GM23338 (cell line): ENCODE data around the gene OPTN. TPM values are rescaled to one million over a fixed set of nuclear protein-coding genes. Genes with fewer than 3 reads are reported as not detected.

ENCODE experiments used
- ATAC-seq: fragments of 200-7000 bp; cut with Tn5 transposase; 3 replicates; pipeline ENCODE4 v1.9.1; 2020
- DNase-seq: peaks from one replicate; pipeline ENCODE4 v3.0.0-alpha.2; 2015; ENCODE audit warnings: low spot score
- H2AFZ ChIP-seq: fragments of 200-600 bp; sonication (generic); 2 replicates; pipeline ENCODE4 v1.8.0; 2016; ENCODE audit warnings: antibody characterized with exemption, mild to moderate bottlenecking, moderate library complexity
- H3F3A ChIP-seq: fragments of 200-600 bp; sonication (generic); replicated peaks from 2 replicates; pipeline ENCODE4 v1.8.0; 2017; ENCODE audit warnings: antibody characterized with exemption, mixed run types, low read depth
- H3K27ac ChIP-seq: fragments of 200-600 bp; sonication (generic); 2 replicates; pipeline ENCODE4 v1.6.1; 2016; ENCODE audit warnings: low read depth
- H3K27me3 ChIP-seq: fragments of 200-600 bp; sonication (generic); 2 replicates; pipeline ENCODE4 v1.8.0; 2016; ENCODE audit warnings: mild to moderate bottlenecking, mixed run types, moderate library complexity; ENCODE audit not compliant: insufficient read depth
- H3K36me3 ChIP-seq: fragments of 200-600 bp; sonication (generic); 2 replicates; pipeline ENCODE4 v1.8.0; 2016; ENCODE audit warnings: mild to moderate bottlenecking; ENCODE audit not compliant: insufficient read depth
- H3K4me1 ChIP-seq: fragments of 200-600 bp; sonication (generic); 2 replicates; pipeline ENCODE4 v1.8.0; 2016; ENCODE audit warnings: mild to moderate bottlenecking, moderate library complexity; ENCODE audit not compliant: insufficient read depth
- H3K4me2 ChIP-seq: fragments of 200-600 bp; sonication (generic); 2 replicates; pipeline ENCODE4 v1.7.1; 2017; ENCODE audit warnings: mixed run types
- H3K4me3 ChIP-seq: fragments of 200-600 bp; sonication (generic); 2 replicates; pipeline ENCODE4 v1.6.1; 2016; ENCODE audit warnings: mixed run types
- H3K79me2 ChIP-seq: fragments of 200-600 bp; sonication (generic); replicated peaks from 2 replicates; pipeline ENCODE4 v1.8.0; 2017; ENCODE audit warnings: mild to moderate bottlenecking; ENCODE audit not compliant: insufficient read depth
- H3K9me2 ChIP-seq: fragments of 200-600 bp; sonication (generic); 2 replicates; pipeline ENCODE4 v1.8.0; 2017; ENCODE audit not compliant: insufficient read depth
- H4K20me1 ChIP-seq: fragments of 200-600 bp; sonication (generic); replicated peaks from 2 replicates; pipeline ENCODE4 v1.8.0; 2017; ENCODE audit warnings: mild to moderate bottlenecking; ENCODE audit not compliant: insufficient read depth
- H3K27ac Mint-ChIP-seq: 2 replicates; pipeline ENCODE4 v1.8.0; 2020; ENCODE audit warnings: inconsistent platforms, mild to moderate bottlenecking, moderate library complexity, mixed read lengths
- H3K27me3 Mint-ChIP-seq: 3 replicates; pipeline ENCODE4 v1.8.0; 2022; ENCODE audit warnings: low read depth, mild to moderate bottlenecking, moderate library complexity, mixed read lengths, inconsistent platforms; ENCODE audit not compliant: insufficient read depth, poor library complexity
- H3K36me3 Mint-ChIP-seq: 3 replicates; pipeline ENCODE4 v1.8.0; 2021; ENCODE audit warnings: low read depth, mild to moderate bottlenecking, inconsistent platforms, moderate library complexity, mixed read lengths
- H3K4me1 Mint-ChIP-seq: 3 replicates; pipeline ENCODE4 v1.8.0; 2020; ENCODE audit warnings: mild to moderate bottlenecking, inconsistent platforms, mixed read lengths
- H3K4me3 Mint-ChIP-seq: 3 replicates; pipeline ENCODE4 v1.8.0; 2021; ENCODE audit warnings: moderate library complexity, mild to moderate bottlenecking, inconsistent platforms, mixed read lengths
- H3K9me3 Mint-ChIP-seq: 3 replicates; pipeline ENCODE4 v1.8.0; 2020; ENCODE audit warnings: moderate library complexity, mild to moderate bottlenecking, inconsistent platforms, mixed read lengths
- CTCF ChIP-seq, 2 experiments: fragments of 200-600 bp in 1 of 2; sonication (generic) in 1 of 2; conservative IDR thresholded peaks; 2 replicates each; pipeline versions ENCODE4 v1.5.1 to v1.6.1; 2016 to 2017; ENCODE audit warnings: antibody characterized with exemption in 2 of 2, low read depth in 2 of 2, mild to moderate bottlenecking in 2 of 2, moderate library complexity in 1 of 2
- ETS1 ChIP-seq: IDR thresholded peaks from 2 replicates; pipeline ENCODE4 v1.6.1; 2016; ENCODE audit warnings: antibody characterized with exemption
- EZH2 ChIP-seq: fragments of 200-600 bp; sonication (generic); IDR thresholded peaks from one replicate; pipeline ENCODE4 v1.8.0; 2017; ENCODE audit warnings: antibody characterized with exemption, mild to moderate bottlenecking, low read depth; ENCODE audit not compliant: unreplicated experiment
- EZH2phosphoT487 ChIP-seq: fragments of 200-600 bp; sonication (generic); IDR thresholded peaks from one replicate; pipeline ENCODE4 v1.8.1; 2018; ENCODE audit warnings: antibody characterized with exemption; ENCODE audit not compliant: unreplicated experiment
- JUNB ChIP-seq: IDR thresholded peaks from one replicate; pipeline ENCODE4 v1.6.1; 2016; ENCODE audit warnings: antibody characterized with exemption; ENCODE audit not compliant: unreplicated experiment
- NANOG ChIP-seq: IDR thresholded peaks from 2 replicates; pipeline ENCODE4 v1.6.1; 2016; ENCODE audit warnings: antibody characterized with exemption, borderline replicate concordance
- POLR2AphosphoS5 ChIP-seq: IDR thresholded peaks from 2 replicates; pipeline ENCODE4 v1.6.1; 2016; ENCODE audit warnings: antibody characterized with exemption, low read depth
- STAT1 ChIP-seq: IDR thresholded peaks from one replicate; pipeline ENCODE4 v1.6.1; 2016; ENCODE audit warnings: antibody characterized with exemption; ENCODE audit not compliant: unreplicated experiment
- ZNF114 ChIP-seq: fragments of 250-450 bp; sonication (Bioruptor Pico); IDR thresholded peaks from 2 replicates; pipeline ENCODE4 v1.5.0; 2020; ENCODE audit warnings: mild to moderate bottlenecking, moderate library complexity
- polyA plus RNA-seq: library from polyadenylated mRNA; unstranded; fragments of >200 nt; fragmentation: Nextera tagmentation; extraction: Ambion mirVana; gene quantifications from 2 replicates; pipeline ENCODE4 v1.2.1, GENCODE V29; 2016
- total RNA-seq: library from RNA; depleted of rRNA; stranded (reverse); fragments of >200 nt; shearing (Covaris generic); gene quantifications from 2 replicates; pipeline ENCODE4 v1.2.3, GENCODE V29; 2014
- TF ChIP-seq, protein P1 (sequence below): IDR thresholded peaks from one replicate; pipeline ENCODE4 v1.6.1; 2018; ENCODE audit warnings: antibody characterized with exemption; ENCODE audit not compliant: unreplicated experiment

The OPTN gene
- total and polyA plus RNA-seq, 2 experiments from 2014 or later, result 6.0 to 13.0 TPM

GRCh38 chr10:13105184-13105583 lies 5.2 kb downstream of the OPTN start:
- ATAC-seq (no peak), DNase-seq (no peak)
- Histone ChIP-seq H3K36me3 (no peaks in the 10 kb centered on the region), H3F3A (no peaks in the 10 kb centered on the region), H3K4me1 (no peaks in the 10 kb centered on the region; the same call in 1 of the 2 replicates), H3K4me3 (no peak overlapping the region), H2AFZ (no peak overlapping the region), H3K27me3 (peaks cover 12% of the 10 kb centered on the region), H3K79me2 (no peaks in the 10 kb centered on the region), H3K4me2 (no peak overlapping the region), H3K9me2 (no peaks in the 10 kb centered on the region), H3K27ac (no peak overlapping the region), H4K20me1 (peaks cover 4% of the 10 kb centered on the region)
- TF ChIP-seq EZH2phosphoT487 (no peak), CTCF (conservative IDR thresholded peaks at IDR 0.05; ENCODE audit: low read depth in 2 of 2) (no peak), ZNF114 (no peak)
- no peaks in the 10 kb centered on the region for H3K36me3 Mint-ChIP-seq
- no peaks in the 10 kb centered on the region; the same call in 2 of the 3 replicates for H3K9me3 Mint-ChIP-seq
- peaks cover 6% of the 10 kb centered on the region for H3K4me1 Mint-ChIP-seq
- no peak overlapping the region for H3K27ac Mint-ChIP-seq
- peaks cover 5% of the 10 kb centered on the region for H3K27me3 Mint-ChIP-seq
- no peak overlapping the region for H3K4me3 Mint-ChIP-seq

GRCh38 chr10:13106387-13107045 lies 6.6 kb downstream of the OPTN start:
- H3K36me3 Mint-ChIP-seq, result no peaks in the 10 kb centered on the region; the same call in 2 of the 3 replicates
- Histone ChIP-seq H3K4me2 (no peak overlapping the region), H3K36me3 (no peaks in the 10 kb centered on the region), H2AFZ (no peak overlapping the region), H3F3A (no peaks in the 10 kb centered on the region), H3K4me3 (no peak overlapping the region), H3K27me3 (peaks cover 3% of the 10 kb centered on the region), H4K20me1 (peaks cover 4% of the 10 kb centered on the region), H3K9me2 (no peaks in the 10 kb centered on the region), H3K4me1 (no peaks in the 10 kb centered on the region), H3K79me2 (no peaks in the 10 kb centered on the region), H3K27ac (no peak overlapping the region)
- H3K27ac Mint-ChIP-seq, result no peak overlapping the region
- no peak for TF ChIP-seq JUNB
- no peaks in the 10 kb centered on the region; the same call in 2 of the 3 replicates for H3K9me3 Mint-ChIP-seq
- ATAC-seq, result no peak
- H3K4me1 Mint-ChIP-seq, result no peaks in the 10 kb centered on the region
- DNase-seq, result no peak
- peaks cover 4% of the 10 kb centered on the region for H3K27me3 Mint-ChIP-seq
- no peak overlapping the region for H3K4me3 Mint-ChIP-seq

GRCh38 chr10:13110908-13111307 lies 10.9 kb downstream of the OPTN start:
- Mint-ChIP-seq H3K27me3 (peaks cover 4% of the 10 kb centered on the region), H3K4me1 (0 out of 3 replicates have a peak, but pooled peaks cover 3% of the 10 kb centered on the region), H3K9me3 (no peaks in the 10 kb centered on the region), H3K27ac (no peak overlapping the region), H3K36me3 (peaks cover 4% of the 10 kb centered on the region; the same call in 1 of the 3 replicates), H3K4me3 (no peak overlapping the region)
- no peak for TF ChIP-seq STAT1
- no peak for TF ChIP-seq ETS1
- TF ChIP-seq, protein P1, sequence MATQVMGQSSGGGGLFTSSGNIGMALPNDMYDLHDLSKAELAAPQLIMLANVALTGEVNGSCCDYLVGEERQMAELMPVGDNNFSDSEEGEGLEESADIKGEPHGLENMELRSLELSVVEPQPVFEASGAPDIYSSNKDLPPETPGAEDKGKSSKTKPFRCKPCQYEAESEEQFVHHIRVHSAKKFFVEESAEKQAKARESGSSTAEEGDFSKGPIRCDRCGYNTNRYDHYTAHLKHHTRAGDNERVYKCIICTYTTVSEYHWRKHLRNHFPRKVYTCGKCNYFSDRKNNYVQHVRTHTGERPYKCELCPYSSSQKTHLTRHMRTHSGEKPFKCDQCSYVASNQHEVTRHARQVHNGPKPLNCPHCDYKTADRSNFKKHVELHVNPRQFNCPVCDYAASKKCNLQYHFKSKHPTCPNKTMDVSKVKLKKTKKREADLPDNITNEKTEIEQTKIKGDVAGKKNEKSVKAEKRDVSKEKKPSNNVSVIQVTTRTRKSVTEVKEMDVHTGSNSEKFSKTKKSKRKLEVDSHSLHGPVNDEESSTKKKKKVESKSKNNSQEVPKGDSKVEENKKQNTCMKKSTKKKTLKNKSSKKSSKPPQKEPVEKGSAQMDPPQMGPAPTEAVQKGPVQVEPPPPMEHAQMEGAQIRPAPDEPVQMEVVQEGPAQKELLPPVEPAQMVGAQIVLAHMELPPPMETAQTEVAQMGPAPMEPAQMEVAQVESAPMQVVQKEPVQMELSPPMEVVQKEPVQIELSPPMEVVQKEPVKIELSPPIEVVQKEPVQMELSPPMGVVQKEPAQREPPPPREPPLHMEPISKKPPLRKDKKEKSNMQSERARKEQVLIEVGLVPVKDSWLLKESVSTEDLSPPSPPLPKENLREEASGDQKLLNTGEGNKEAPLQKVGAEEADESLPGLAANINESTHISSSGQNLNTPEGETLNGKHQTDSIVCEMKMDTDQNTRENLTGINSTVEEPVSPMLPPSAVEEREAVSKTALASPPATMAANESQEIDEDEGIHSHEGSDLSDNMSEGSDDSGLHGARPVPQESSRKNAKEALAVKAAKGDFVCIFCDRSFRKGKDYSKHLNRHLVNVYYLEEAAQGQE, result no peak
- TF ChIP-seq CTCF (conservative IDR thresholded peaks at IDR 0.05; ENCODE audit: low read depth in 2 of 2), result no peak
- TF ChIP-seq POLR2AphosphoS5, result no peak
- no peak for TF ChIP-seq ZNF114
- no peak for TF ChIP-seq EZH2
- no peak for TF ChIP-seq NANOG
- Histone ChIP-seq H3K9me2 (no peaks in the 10 kb centered on the region), H3K27me3 (no peaks in the 10 kb centered on the region), H3K4me3 (no peak overlapping the region), H4K20me1 (peaks cover 8% of the 10 kb centered on the region), H3K36me3 (no peaks in the 10 kb centered on the region), H3K27ac (no peak overlapping the region), H3K4me1 (no peaks in the 10 kb centered on the region), H3K79me2 (no peaks in the 10 kb centered on the region), H3F3A (peaks cover 2% of the 10 kb centered on the region; the same call in 1 of the 2 replicates), H2AFZ (no peak overlapping the region), H3K4me2 (no peak overlapping the region)
- DNase-seq, result no peak
- no peak for ATAC-seq
